ENCODE data around the gene KISS1R.
"Not testable (repeated sequence)": the region's sequence is repeated elsewhere in the genome, so short reads cannot be mapped to it uniquely, and the experiment has no call there.

Gene KISS1R

DNA sequence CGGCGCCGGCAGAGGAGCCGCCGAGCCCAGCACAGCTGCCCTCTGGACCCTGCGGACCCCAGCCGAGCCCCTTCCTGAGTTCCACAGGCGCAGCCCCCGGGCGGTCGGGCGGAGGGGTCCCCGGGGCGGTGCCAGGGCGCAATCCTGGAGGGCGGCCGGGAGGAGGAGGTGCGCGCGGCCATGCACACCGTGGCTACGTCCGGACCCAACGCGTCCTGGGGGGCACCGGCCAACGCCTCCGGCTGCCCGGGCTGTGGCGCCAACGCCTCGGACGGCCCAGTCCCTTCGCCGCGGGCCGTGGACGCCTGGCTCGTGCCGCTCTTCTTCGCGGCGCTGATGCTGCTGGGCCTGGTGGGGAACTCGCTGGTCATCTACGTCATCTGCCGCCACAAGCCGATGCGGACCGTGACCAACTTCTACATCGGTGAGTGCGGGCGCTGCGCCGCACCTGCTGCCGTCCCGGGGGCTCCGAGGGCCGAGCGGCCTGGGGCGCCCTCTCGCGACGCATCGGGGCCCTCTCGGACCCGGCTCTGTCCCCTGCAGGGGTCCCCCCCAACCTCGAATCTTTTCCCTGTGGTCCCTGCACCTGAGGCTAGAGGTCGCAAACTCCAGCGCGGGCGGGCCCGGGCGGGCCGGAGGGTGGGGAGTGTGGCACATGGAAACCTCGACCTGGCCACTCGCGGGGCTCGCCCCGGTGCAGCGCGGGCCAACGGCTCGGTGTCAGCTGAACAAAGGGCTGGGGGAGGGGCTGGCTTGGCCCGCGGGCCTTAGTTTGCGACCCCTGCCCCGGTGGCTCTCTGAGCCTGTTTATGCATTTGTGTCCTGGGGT lies at the start of gene KISS1R:
Gene KISS1R, plus strand, starts transcription at position 11 of the 829 bp plus-strand sequence. Its CDS starts 170 bp downstream, at position 181.
- peak; percentile 61 for DNase-seq

DNA sequence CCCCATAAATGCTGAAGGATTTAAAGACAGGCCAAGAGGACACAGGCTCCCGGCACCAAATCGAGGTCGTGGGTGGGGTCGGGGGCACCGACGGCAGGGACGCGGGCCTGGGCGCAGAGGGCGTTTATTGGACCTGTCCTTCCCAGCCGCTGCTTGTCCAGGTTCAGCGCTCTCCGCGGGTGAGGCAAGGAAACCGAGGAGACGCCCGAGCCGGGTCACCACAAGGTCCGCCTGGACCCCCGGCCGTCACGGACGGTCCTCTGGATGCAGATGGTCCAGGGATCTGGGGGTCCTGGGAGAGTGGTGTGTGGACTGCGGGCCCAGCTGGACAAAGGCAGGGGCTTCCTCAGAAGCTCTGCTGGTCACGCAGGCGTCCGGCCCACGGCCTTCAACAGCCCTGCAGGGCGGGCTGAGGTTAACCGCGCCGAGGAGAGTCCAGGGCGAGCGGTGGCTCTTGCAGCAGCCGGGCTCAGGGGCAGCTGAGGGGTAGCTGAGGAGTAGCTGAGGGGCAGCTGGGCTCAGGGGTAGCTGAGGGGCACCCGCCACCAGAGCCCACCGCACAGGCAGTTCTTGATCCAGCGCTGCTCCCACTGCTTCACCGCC lies 49.2 kb upstream of the KISS1R start:
- DNase-seq: no peak

DNA sequence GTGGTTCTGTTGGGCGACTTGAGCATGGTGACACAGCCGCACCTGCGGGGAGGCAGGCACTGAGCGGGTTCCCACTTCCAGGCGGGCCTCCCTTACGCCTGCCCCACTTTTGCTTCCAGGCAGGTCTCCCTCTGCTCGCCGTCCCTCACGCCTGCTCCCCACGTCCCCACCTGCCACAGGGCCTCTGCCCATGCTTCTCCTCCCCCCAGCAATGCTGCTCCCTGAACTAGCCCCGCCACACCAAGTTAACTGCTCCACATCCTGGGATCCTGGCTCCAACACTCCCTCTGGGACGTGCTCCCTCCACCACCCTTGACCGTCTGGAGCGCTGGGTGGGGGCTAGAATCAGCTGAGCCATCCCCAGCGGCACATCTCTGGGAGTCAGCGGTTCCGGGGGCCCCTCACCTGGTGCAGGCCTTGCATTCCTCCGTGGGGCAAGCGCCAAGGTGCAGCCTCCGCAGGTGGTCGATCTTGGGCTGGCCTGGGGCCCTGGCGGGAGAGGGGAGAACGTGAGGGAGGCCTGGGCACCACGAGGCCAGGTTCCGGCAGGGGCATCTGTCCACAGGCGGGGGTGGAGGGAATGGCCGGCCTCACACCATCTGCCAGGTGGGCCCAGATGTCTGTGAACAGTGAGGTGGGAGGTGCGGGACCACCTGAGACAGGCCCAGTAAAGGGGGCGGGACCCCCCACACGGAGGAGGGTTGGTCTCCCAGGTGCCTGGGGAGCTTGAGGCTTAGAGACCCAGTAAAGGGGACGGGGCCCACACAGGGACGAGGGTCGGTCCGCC lies 48.5 kb upstream of the KISS1R start:
- no peak for DNase-seq

DNA sequence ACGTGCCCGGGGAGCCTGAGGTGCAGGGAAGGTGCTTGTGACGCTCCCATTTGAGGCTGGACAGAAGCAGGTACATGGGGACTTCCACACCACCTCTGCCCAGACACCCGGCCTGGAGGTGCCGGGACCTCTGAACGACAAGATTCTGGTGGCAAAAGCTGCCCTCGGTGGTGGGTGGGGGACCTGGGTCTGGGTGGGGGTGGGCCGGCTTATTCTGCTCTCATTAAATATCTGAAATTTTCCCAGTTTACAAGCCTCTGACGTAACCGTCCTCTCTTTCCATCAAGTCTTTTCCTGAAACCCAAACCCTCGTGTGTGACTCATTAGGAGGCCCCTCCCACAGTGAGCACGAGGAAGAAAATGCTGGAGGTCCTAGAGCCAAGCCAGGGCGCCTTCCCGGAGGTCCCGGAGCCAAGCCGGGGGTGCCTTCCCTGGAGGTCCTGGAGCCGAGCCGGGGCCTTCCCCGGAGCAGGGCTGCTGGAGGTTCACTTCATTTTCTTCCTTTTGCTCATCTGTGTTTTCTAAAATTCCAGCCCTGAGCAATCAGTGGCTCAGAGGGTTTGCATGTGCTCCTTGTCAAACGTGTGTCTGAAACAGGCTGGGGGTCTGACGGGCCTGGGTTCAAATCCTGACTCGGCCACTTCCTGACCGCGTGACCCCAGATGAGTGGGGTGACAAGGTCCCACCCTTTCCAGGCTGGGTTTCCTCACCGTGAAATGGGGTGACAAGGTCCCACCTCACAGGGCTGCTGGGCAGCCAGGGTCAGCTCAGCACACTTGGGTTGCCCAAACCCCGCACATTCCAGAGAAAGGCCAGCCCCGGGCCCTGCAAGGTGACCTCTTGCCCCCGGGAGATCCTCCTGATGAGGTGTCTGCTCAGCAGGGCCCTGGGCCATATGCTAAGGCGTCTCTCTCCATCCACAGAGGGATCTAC lies 47.6 kb upstream of the KISS1R start:
- DNase-seq: no peak

DNA sequence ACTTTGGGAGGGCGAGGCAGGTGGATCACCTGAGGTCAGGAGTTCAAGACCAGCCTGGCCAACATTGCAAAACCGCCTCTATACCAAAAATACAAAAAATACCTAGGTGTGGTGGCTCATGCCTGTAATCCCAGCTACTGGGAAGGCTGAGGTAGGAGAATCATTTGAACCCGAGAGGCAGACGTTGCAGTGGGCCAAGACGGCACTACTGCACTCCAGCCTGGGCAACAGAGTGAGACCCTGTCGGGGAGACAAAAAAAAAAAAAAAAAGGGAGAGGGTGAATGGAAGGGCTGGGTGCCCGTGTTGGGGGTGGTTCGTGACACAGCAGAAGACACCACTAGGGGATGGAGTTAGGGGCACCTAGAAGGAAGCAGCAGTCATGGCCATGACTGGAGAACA lies 46.8 kb upstream of the KISS1R start:
- DNase-seq: no peak

DNA sequence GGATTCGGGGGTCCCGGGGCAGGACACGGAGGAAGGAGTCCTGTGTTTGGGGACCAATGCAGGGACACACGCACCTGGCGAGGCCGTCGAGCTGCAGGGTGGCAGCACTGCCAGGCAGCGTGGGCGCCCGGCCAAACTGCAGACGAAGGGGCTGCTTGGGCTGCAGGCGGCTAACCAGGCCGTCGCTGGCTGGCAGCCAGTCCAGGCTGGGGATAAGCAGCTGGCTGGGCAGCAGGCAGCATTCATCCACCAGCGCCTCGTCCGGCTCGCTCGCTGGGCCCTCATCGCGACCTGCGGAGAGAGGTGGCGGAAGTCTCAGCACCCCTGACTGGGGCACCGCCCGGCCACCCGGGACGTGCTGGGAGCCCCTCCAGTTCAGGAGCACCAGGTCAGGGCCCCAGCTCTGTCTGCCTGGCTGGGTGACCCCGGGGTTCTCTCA lies 46.2 kb upstream of the KISS1R start:
- peak; percentile 58 for DNase-seq

DNA sequence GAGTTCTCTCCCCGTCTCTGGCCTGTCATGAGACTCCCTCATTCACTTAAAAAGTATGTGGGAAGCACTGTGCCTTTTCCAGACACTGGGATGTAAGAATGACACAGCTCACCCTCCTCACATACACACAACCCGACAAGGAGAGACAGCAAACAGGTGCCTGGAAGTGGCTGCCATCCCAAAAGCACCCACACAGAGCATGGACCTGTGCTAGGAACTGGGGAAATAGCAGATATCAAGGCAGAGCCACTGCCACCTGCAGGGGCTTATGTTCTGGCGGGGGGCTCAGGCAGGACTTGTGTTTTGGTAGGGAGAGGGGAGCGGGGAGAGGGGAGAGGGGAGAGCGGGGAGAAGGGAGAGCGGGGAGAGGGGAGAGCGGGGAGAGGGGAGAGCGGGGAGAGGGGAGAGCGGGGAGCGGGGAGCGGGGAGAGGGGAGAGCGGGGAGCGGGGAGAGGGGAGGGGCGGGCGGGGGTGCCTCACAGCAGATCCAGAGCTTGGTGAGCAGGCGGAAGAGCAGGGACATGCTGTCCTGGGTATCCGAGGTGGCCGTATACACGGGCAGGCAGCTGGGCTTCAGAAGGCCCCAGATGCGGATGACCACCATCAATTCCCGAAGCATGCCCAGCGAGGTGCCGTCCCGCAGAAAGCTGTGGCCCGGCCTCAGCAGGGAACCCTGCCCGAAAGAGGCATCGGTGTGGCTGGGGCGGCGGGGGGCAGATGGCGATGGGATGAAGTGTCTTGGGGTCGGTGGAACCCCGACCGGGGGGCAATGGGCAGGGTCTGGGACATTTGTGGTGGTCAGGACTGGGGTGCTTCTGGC lies 45.5 kb upstream of the KISS1R start:
- DNase-seq: no peak

DNA sequence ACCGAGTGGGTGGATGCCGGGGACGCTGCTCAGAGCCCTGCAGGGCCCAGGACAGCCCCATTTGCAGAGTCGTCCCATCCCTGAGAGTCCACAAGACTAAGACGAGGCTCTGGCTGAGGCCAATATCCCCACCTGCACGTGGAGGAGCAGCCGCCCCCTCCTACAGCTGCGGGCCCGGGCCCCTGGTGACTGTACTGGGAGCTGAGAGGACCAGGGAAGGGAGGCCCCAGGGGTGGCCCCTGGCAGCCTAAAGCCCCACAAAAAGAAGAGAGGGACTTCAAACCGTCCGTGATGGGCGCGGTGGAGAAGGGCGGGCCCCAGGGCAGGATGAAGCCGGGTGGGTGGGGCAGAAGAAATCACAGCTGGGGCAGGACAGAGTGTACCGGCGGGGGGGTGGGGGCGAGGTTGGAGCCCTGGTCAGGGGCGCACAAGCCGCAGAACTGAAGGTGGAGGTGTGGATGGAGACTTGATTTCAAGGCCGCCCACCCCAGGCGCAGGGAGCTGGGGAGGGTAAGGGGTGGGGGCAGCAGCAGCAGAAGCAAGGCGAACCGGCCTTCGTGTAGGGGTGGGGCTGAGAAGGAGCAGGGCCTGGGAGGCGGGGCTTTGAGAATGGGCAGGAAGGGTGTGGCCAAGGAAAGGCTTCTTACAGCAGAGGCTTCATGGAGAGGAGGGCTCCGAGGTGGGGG lies 44.7 kb upstream of the KISS1R start:
- no peak for DNase-seq

DNA sequence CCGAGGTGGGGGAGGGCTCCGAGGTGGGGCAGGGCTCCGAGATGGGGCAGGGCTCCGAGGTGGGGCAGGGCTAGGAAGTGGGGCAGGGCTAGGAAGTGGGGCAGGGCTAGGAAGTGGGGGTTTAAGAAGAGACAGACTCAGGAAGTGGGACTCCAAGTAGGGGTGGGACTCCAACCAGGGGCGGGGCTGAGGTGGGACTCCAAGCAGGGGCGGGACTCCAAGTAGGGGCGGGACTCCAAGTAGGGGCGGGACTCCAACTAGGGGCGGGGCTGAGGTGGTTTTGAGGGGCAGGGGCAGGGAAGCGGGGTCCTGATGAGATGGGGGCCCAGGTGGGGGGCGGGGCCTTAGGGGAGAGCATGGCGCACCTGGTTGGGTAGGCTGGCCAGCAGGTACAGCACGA lies 44.0 kb upstream of the KISS1R start:
- no peak for DNase-seq

DNA sequence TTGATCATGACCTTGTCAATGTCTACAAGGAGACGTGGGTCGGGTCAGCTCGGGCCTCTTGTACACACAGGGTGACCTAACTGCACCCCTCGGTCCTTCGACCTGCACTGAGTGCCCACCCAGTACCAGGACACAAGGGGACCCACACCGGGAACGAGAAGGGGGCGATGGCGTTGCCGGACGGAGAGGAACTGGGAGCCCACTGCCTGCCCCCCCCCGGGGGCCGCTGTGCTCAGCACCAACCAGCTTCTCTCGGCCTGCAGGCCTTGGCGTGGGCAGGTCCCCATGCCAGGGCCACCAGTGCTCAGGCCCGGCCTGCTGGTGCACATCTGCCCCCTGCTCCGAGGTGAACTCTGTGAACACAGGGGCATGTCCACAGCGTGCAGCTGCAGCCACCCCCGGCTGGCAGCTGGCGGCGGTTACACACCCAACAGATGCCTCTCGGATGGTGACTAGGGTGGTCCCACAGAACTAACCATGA lies 43.5 kb upstream of the KISS1R start:
- no peak for DNase-seq

DNA sequence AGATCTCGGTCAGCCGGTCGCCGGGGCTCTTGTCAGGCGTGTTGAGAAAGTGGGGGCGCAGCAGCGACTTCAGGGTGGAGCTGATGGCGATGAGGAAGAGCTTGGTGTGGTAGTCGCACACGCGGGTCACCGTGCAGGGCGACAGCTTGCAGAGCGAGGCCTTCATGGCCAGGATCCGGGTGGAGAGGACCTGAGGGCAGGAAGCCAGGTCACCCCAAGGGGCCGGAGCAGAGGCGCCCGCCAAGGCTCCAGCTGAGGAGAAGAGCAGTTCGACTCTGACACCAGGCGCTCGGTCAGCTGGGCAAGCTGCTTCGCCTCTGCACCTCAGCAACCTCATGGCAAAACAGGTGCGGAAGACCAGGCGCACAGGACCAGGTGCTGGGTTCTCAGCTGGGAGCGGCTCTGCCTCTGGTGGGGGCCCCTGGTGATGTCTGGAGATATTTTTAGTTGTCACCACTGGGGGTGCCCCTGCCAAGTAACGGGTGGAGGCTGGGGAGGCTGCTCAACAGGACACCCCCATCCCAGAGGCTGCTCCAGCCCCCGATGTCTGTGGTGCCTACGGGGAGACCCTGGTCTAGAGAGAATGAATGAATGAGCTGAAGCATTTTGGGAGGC lies 41.8 kb upstream of the KISS1R start:
- no peak for DNase-seq

DNA sequence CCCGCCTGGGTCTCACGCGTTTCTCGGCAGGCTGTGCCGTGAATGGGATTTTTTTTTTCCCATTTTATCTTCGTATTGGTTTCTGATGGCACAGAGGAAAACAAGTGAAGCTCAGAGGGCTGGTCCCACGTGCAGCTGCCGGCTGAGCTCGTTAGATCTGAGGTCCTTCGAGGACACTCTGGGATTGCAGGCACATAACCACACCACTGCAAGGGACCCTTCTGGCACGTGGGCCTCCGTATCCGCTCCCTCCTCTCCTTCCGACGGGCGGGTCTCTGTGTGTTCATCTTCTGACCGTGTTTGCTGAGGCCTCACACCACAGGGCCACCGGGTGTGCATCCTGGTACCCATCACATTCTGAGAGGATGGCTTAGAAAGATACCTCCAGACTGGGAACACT lies 41.0 kb upstream of the KISS1R start:
- no peak for DNase-seq

DNA sequence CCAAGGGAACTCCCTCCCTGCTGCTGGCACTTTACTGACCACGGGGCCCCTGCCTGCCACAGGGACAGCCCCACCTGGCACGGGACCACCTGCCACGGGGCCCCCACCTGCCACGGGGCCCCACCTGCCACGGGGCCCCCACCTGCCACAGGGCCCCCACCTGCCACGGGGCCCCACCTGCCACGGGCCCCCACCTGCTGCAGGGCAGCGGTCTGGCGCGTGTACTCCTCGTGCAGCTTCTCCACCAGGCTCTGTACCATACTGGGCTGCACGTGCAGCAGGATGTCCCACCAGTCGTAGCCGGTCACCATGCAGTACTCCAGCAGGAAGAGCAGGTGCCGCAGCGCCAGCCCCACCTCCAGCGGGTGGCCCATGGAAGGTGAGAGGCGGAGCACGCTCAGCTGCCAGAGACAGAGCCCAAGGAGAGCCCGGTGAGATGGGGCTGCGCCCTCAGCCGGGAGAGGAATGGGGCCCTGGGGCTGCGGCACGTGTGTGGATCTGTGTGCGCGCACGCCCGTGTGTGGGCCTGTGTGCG lies 40.3 kb upstream of the KISS1R start:
- no peak for DNase-seq

DNA sequence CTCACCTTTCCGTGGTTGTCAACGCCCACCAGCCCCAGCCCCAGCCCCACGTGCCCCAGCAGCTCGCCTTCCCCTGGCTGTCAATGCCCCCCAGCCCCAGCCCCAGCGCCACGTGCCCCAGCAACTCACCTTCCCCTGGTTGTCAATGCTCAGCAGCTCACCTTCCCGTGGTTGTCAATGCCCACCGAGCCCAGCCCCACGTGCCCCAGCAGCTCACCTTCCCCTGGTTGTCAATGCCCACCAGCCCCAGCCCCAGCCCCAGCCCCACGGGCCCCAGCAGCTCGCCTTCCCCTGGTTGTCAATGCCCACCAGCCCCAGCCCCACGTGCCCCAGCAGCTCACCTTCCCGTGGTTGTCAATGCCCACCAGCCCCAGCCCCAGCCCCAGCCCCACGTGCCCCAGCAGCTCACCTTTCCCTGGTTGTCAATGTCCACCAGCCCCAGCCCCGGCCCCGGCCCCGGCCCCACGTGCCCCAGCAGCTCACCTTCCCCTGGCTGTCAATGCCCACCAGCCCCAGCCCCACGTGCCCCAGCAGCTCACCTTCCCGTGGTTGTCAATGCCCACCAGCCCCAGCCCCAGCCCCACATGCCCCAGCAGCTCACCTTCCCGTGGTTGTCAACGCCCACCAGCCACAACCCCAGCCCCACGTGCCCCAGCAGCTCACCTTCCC lies 39.0 kb upstream of the KISS1R start:
- not testable (repeated sequence) for DNase-seq

DNA sequence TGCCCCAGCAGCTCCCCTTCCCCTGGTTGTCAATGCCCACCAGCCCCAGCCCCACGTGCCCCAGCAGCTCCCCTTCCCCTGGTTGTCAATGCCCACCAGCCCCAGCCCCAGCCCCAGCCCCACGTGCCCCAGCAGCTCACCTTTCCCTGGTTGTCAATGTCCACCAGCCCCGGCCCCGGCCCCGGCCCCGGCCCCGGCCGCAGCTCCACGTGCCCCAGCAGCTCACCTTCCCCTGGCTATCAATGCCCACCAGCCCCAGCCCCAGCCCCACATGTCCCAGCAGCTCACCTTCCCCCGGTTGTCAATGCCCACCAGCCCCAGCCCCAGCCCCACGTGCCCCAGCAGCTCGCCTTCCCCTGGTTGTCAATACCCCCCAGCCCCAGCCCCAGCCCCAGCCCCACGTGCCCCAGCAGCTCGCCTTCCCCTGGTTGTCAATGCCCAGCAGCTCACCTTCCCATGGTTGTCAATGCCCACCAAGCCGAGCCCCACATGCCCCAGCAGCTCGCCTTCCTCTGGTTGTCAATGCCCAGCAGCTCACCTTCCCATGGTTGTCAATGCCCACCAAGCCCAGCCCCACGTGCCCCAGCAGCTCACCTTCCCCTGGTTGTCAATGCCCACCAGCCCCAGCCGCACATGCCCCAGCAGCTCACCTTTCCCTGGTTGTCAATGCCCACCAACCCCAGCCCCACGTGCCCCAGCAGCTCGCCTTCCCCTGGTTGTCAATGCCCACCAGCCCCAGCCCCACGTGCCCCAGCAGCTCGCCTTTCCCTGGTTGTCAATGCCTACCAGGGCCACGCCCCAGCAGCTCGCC lies 38.2 kb upstream of the KISS1R start:
- DNase-seq: not testable (repeated sequence)

DNA sequence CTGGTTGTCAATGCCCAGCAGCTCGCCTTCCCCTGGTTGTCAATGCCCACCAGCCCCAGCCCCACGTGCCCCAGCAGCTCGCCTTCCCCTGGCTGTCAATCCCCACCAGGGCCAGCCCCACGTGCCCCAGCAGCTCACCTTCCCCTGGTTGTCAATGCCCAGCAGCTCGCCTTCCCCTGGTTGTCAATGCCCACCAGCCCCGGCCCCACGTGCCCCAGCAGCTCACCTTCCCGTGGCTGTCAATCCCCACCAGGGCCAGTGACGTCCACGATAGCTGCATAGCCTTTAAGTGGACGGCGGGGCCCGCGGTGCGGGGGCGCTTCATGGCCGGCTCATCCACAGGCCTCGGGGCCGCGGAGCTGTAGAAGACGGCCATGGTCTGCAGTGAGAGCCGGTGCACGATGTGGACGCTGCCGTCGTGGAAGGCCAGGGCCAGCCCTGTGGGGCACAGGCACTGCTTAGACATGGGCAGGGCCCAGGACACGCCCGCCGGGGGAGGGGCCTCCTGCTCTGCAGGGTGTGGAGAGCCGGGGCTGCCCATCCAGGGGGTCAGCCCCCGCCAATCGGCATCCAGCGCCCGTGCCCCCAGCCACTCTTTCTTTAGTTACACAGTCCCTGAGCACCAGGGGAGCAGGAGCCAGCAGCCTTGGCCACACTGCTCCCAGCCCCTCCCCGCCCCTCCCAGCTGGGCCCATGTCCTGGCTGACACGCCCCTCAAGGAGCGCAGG lies 37.3 kb upstream of the KISS1R start:
- DNase-seq: no peak

DNA sequence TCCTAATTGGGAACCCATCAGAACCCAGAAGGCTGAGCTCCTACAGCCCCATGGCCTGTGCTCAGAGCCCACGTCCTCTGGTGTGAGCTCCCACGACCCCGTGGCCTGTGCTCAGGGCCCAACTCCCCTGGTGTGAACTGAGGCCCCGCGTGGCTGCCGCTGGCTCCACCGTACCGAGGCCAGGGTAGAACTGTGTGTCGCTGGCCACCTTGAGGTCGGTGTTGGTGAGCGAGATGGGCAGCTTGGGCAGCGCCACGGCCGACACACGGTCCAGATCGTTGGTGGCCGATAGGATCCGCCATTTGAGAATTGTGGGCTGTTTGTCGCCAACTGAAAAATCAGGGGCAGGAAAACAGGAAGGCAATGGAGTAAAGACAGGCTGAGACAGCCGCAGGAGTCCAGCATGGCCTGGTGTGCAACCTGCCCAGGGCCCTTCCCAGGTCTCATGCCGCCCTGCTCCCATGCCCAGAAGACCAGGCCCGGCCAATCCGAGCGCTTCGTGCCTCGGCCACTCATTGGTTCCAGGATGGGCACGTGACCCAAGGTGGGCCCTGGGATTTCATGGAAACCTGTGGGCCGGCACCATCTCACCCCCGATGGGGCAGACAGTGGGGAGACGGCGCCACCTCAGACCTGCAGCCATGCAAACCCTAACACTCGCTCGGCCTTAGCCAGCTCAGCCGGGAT lies 35.6 kb upstream of the KISS1R start:
- no peak for DNase-seq
